EL (cell line): ENCODE results near the gene SLC25A11.
A peak's percentile ranks its signal among the peaks of the same experiment; 100 is the strongest.
"Not testable (repeated sequence)": the region's sequence is repeated elsewhere in the genome, so short reads cannot be mapped to it uniquely, and the experiment has no call there.

Experiments used
- DNase-seq: peaks from one replicate; pipeline ENCODE4 v3.0.0-alpha.2; 2016

The SLC25A11 gene

GRCh38 chr17:4945176-4945943 lies 5.5 kb upstream of the SLC25A11 start:
- peak; percentile 97 for DNase-seq

GRCh38 chr17:4944554-4945175 lies 4.8 kb upstream of the SLC25A11 start:
- DNase-seq: no peak

- DNase-seq: no peak
Measured at GRCh38 chr17:4944163-4944553, 4.3 kb upstream of the SLC25A11 start.

- no peak for DNase-seq
Measured at GRCh38 chr17:4942760-4943508, 3.1 kb upstream of the SLC25A11 start.

GRCh38 chr17:4941319-4941610 lies 1.4 kb upstream of the SLC25A11 start:
- DNase-seq: no peak

- DNase-seq: peak; percentile 39
Measured at GRCh38 chr17:4940555-4941318, 891 bp upstream of the SLC25A11 start.

GRCh38 chr17:4939546-4939795 lies 375 bp downstream of the SLC25A11 start:
- DNase-seq: no peak

- no peak for DNase-seq
Measured at GRCh38 chr17:4938688-4939545, 929 bp downstream of the SLC25A11 start.

GRCh38 chr17:4938069-4938491 lies 1.8 kb downstream of the SLC25A11 start:
- no peak for DNase-seq

- DNase-seq: no peak
Measured at GRCh38 chr17:4937553-4937952, 2.3 kb downstream of the SLC25A11 start.

- no peak for DNase-seq
Measured at GRCh38 chr17:4936436-4936835, 3.4 kb downstream of the SLC25A11 start.

- DNase-seq: no peak
Measured at GRCh38 chr17:4935650-4936049, 4.2 kb downstream of the SLC25A11 start.

- DNase-seq: peak; percentile 58
Measured at GRCh38 chr17:4934173-4934979, 5.5 kb downstream of the SLC25A11 start.

- DNase-seq: no peak
Measured at GRCh38 chr17:4933646-4934045, 6.2 kb downstream of the SLC25A11 start.

GRCh38 chr17:4932756-4933155 lies 7.1 kb downstream of the SLC25A11 start:
- no peak for DNase-seq

GRCh38 chr17:4931963-4932362 lies 7.9 kb downstream of the SLC25A11 start, which contains the start of gene GP1BA:
GP1BA (plus strand) TSS chr17:4932277; CDS start chr17:4932605, 328 bp downstream.
- no peak for DNase-seq

GRCh38 chr17:4928881-4929280 lies 11.0 kb downstream of the SLC25A11 start:
- DNase-seq: no peak

GRCh38 chr17:4926577-4927335 lies 13.1 kb downstream of the SLC25A11 start:
- not testable (repeated sequence) for DNase-seq

- no peak for DNase-seq
Measured at GRCh38 chr17:4921320-4921719, 18.5 kb downstream of the SLC25A11 start.

GRCh38 chr17:4920351-4921048 lies 19.3 kb downstream of the SLC25A11 start:
- peak; percentile 28 for DNase-seq
